Measurements from ENCODE around the gene TSPEAR.

- TF ChIP-seq CTCF (IDR thresholded peaks at IDR 0.05) = no peak
- TF ChIP-seq POLR2A (IDR thresholded peaks at IDR 0.05) = no peak
- no peak for TF ChIP-seq EP300 (IDR thresholded peaks at IDR 0.05)
- no peak for TF ChIP-seq POLR2AphosphoS5 (IDR thresholded peaks at IDR 0.05)
Observed at GRCh38 chr21:44644878-44645277, 66.5 kb downstream of the TSPEAR start.
